ENCODE results near the gene MIEN1. TPM values are rescaled to one million over a fixed set of nuclear protein-coding genes. Genes with fewer than 3 reads are reported as not detected.

The MIEN1 gene
- total and polyA plus RNA-seq, 2 of the 13 experiments (the other 11 are each of a cell fraction or from before 2014, with no cell fraction given): 40.6 to 56.6 TPM

DNA sequence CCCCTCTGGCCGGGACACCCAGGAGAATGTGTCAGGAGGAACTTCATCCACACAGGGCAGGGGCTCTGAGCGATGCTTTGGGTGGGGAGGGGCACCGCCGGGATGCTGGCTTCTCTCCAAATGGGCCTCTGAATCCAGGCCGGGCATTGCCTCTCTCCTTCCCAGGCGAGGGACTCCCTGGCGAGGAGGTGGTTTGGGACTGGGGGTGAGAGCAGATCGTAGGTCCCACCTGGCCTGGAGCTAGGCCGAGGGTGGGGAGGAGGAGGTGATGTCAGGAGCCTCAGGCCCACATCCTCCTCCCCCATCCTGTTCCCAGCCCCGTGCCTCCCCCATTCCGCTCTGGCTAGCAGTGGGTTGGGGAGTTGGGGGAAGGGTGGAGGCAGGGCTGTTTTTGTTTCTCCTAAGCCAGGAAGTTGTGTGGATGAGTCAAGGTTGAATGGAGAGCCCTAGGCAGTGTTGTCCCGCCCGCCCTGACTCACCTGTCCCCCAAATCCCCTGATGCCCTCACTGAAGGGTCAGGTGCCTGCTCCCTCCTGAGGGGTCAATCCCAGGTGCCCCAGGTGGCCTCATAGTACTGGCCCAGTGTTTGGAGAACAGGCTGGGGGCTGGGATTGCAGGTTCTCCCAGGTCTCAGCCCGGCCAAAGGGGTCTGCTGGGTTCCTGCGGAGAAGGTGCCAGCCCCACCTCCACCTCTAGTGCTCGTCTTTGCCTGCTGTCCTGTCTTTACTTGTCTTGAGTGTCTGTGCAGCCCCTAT, 10.2 kb upstream of the MIEN1 start (continued):
- TF ChIP-seq, protein P1, sequence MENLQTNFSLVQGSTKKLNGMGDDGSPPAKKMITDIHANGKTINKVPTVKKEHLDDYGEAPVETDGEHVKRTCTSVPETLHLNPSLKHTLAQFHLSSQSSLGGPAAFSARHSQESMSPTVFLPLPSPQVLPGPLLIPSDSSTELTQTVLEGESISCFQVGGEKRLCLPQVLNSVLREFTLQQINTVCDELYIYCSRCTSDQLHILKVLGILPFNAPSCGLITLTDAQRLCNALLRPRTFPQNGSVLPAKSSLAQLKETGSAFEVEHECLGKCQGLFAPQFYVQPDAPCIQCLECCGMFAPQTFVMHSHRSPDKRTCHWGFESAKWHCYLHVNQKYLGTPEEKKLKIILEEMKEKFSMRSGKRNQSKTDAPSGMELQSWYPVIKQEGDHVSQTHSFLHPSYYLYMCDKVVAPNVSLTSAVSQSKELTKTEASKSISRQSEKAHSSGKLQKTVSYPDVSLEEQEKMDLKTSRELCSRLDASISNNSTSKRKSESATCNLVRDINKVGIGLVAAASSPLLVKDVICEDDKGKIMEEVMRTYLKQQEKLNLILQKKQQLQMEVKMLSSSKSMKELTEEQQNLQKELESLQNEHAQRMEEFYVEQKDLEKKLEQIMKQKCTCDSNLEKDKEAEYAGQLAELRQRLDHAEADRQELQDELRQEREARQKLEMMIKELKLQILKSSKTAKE (CRISPR knock-in tag; IDR thresholded peaks at IDR 0.05; ENCODE audit: borderline replicate concordance): peak; percentile 89
- TF ChIP-seq ZNF20 (CRISPR knock-in tag; IDR thresholded peaks at IDR 0.05) (no peak), MATR3 (CRISPR knock-in tag; IDR thresholded peaks at IDR 0.05) (no peak), ZNF296 (CRISPR knock-in tag; conservative IDR thresholded peaks at IDR 0.05) (no peak), MAX (IDR thresholded peaks at IDR 0.05) (peak; percentile 54), RFX1 (IDR thresholded peaks at IDR 0.05) (no peak), NR2F6 (IDR thresholded peaks at IDR 0.05) (peak; percentile 31), NR2F6 (CRISPR knock-in tag; IDR thresholded peaks at IDR 0.05) (peak; percentile 83), RARG (CRISPR knock-in tag; IDR thresholded peaks at IDR 0.05; ENCODE audit: low read depth) (no peak), AGO1 (IDR thresholded peaks at IDR 0.05; ENCODE audit: low read depth, low read length, poor library complexity, severe bottlenecking) (peak; percentile 33), ZNF468 (CRISPR knock-in tag; IDR thresholded peaks at IDR 0.05) (no peak), ZFYVE20 (CRISPR knock-in tag; IDR thresholded peaks at IDR 0.05; ENCODE audit: borderline replicate concordance, low read depth) (no peak), EEA1 (CRISPR knock-in tag; IDR thresholded peaks at IDR 0.05; ENCODE audit: borderline replicate concordance) (no peak), ZNF326 (CRISPR knock-in tag; IDR thresholded peaks at IDR 0.05; ENCODE audit: borderline replicate concordance) (no peak), TARDBP (CRISPR knock-in tag; IDR thresholded peaks at IDR 0.05) (peak; percentile 85), POLR2A (IDR thresholded peaks at IDR 0.05; ENCODE audit: insufficient read depth in 1 of 2, low read depth in 2 of 2, low read length in 2 of 2) (peak; percentile 52 to 76; a peak in 3 of 4 replicates), HOXA7 (CRISPR knock-in tag; IDR thresholded peaks at IDR 0.05) (no peak), HMG20A (CRISPR knock-in tag; IDR thresholded peaks at IDR 0.05; ENCODE audit: borderline replicate concordance) (peak; percentile 53; the same call in 1 of the 2 replicates), ZBTB20 (CRISPR knock-in tag; IDR thresholded peaks at IDR 0.05; ENCODE audit: borderline replicate concordance, low read depth) (peak; percentile 77; the same call in 1 of the 2 replicates), ZMYM2 (CRISPR knock-in tag; IDR thresholded peaks at IDR 0.05) (no peak), SNAPC2 (CRISPR knock-in tag; IDR thresholded peaks at IDR 0.05) (0 out of 2 replicates have a peak, but pooled peaks have one; percentile 38), CAMTA2 (CRISPR knock-in tag; IDR thresholded peaks at IDR 0.05; ENCODE audit: borderline replicate concordance) (no peak), ZMAT5 (CRISPR knock-in tag; IDR thresholded peaks at IDR 0.05; ENCODE audit: borderline replicate concordance, low read depth) (no peak), GMEB2 (CRISPR knock-in tag; IDR thresholded peaks at IDR 0.05; ENCODE audit: low read depth) (no peak), LRRFIP1 (CRISPR knock-in tag; conservative IDR thresholded peaks at IDR 0.05) (no peak)

All from HepG2 (cell line).